Superior temporal gyrus (tissue), 1 donor: ENCODE results near the gene IFNG-AS1.

Source experiments
- DNase-seq: peaks from one replicate; pipeline ENCODE4 v3.0.0-alpha.2; 2016; ENCODE audit errors: extremely low spot score

IFNG-AS1 gene

DNA sequence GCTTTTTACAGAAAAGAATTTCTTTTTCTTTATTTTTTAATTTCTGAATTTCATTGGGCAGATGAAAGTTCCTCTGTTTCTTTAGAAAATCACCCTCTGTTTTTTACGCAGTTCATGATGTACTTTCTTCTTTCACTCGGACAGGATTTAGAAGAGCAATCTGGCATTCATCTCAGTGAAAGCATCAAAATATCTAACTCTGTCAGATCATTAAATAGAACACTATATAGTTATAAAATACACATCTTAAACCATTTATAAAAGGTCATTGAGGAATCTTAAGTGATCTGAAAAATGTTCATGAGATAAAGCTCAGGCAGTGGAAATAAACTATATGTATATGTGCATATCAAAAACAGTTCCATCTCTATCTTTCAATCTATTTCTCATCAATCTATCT lies 3.9 kb downstream of the IFNG-AS1 start:
- no peak for DNase-seq

DNA sequence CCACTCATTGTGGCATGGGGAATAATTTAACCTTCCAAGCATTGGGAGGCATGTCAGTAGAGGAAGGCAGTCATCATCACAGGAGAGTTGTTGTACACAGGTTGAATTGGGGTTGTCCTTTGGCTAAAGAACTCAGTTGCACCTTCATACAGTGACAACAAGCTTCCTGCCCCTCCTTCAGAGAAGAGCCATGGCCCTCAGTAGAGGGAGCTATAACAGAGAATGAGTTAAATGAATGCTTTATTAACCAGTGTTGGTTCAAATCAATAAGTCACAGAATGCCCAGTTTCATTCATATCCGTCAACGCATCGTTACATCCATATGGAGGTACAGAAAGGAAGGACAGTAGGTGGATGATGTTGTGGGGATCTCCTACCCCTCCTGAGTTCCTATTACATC lies 4.8 kb downstream of the IFNG-AS1 start:
- no peak for DNase-seq

DNA sequence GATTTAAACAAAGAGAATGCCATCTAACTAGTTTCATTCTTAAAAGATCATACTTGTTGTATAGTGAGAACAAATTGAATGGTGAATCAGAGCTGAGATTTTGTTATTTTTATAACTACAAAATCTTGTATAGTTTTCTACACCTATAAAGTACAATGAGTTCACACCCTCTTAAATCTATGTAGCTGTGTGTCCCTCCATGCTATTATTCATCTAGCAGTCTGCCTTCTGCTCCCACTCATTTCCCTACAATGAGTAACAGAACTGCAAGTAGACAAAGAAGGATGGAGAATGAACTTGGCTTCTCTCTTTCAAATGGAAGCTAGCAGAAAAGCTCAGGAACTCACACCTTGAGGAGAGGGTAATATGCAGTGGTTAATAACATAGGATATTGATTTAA lies 7.1 kb downstream of the IFNG-AS1 start:
- peak; percentile 33 for DNase-seq

DNA sequence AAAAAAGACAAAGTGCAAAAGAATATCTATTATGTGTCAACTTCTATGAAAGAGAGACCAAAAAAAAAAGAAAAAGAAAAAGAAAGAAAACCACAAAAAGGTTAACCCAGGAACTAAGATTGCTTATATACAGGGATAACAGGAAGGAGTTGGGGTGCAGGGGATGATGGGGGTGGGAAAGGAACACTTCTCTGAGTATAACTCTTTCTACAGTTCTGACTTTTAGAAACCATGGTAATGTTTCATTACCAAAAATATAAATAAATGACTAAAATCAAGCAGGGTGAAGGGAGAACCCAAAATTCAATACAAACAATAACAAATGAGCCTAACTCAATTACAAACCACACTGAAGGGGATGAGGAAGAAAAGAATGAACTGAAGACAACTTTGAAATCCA lies 9.1 kb downstream of the IFNG-AS1 start:
- no peak for DNase-seq

DNA sequence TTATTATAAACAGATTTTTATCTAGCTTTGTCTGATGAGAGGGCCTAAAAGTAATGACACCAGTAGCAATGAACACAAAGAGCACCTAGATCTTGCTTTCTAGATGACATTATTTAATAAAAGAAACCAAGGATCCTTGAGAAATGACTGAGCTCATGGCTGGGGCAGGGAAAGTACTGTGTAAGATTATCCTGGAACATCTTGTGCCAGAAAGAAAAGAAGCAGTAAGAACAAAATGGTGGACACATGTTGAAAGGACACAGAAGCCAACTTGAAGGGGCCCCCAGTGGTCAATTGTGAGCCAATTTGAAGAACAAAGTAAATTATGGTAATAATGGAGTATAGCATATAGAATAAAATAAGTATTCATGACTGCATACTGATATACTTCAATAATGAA lies 10.0 kb downstream of the IFNG-AS1 start:
- DNase-seq, result no peak

DNA sequence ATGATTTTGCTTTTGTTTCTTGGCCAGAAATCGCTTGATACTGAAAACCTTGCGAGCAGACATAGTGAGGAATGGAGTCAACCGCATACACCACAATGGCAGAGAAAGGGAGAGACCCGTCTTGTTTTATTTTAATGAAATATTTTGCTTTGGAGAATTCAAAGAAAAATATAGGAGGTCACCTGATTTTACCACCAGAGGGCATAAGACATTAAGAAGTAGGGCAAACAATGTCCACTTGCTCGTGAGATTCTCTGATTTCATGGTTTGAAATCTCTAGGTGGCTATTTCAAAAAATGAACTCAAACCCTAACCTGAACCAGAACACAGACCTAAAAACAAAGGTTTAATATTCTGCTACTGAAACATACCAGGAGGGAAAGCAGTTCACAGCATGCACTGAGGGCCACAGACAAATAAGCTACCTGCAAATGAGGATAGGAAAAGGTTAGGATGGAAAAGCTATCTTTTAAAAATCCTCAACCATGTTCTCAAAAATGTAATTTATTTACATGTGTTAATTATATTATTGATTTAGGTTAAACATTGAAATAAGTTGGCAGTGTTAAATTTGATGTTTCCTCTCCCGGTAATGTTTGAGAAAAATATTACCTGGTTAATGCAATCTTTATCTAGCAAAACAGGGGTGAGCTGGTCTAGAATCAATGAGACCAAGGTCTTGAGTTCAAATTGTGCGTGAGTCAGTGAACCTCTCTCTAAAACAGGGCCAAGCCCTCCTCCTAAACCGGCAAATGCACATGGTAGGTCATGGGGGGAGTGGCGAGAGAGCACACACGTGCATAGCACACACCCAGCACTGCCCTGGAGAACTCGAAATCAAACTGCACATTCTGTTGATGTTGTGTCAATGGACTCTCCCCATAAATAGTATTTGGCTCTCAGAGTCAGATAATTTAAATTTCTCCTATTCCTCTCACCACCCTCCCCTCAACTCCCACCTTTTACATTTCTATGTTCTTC lies 12.5 kb downstream of the IFNG-AS1 start:
- no peak for DNase-seq

DNA sequence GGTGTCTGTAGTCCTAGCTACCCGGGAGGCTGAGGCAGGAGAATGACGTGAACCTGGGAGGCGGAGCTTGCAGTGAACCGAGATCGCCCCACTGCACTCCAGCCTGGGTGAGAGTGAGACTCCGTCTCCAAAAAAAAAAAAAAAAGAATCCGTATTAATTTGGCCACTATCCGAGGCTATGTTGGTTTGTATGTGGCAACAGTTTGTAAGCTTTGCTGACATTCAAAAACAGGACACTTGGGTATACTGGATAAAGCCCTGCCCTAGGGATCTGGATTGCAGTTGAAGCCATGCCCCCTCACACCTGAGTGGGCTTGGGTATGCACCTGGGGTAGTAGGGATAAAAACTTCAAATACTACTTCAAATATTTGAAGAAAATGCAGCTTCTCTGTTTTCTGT lies 14.5 kb downstream of the IFNG-AS1 start:
- DNase-seq, result no peak

DNA sequence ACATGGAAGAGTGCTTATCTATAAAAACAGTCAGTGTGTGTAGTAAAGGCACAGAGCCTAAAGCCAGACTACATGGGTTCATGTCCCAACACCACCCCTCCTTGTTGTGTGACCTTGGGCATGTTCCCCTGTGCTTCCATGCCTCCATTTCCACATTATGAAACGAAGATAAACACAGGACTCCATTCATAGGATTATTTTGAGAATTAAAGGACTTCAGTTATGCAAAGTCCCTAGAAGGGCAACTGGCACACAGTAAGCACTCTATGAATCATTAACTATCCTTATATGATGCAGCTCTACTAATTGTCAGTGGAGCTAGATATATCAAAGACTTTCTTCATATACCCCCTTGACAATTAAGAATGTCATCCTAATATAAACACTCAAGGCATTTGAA lies 17.8 kb downstream of the IFNG-AS1 start:
- DNase-seq, result no peak

DNA sequence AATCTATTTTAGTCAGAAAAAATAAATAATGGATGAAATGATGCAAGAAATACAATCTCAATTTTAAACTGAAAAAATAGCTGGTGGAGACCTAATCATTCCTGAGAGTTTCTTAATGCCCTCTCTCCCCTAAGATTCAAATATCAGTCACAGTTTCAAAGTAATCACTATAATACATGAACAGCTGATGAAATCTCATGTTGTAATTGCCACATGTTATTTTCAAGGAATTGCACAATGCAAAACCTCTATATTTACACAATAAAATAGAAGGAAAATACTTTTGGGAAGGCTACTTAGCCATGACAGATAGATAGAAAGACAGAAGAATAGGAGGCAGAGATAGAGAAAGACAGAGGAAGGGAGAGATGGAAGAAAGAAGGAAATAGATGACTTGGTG lies 18.2 kb downstream of the IFNG-AS1 start:
- DNase-seq, result no peak

DNA sequence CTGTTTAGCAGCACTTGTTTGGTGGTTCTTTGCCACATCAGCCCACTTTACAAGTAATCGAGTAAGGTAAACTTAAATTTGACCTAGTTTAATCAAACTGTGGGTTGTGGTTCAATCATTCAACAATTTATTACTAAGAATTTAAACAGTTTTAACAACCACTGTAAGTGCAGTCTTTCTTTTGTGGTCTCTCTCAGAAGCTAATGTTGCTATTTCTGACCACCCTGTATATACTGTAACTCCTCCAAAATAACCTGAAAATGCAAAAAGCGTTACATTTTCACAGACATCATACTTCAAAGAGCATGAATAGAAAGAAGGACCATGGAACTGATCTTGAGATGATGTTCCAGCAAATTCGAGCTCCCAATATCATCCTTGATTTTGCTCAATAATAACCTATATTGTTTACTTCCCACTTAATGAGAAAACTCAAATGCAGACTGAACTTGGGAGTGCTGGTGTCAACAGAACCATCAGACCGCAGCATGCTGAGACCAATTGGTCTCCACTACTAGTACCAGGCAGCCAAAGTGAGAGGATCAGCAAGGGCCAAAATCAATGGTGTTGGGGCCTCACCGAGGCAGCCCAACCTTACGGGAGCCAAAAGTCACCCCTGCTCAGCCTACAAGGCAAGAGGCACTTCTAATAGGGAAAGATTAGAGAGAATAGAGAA lies 22.1 kb downstream of the IFNG-AS1 start:
- no peak for DNase-seq

DNA sequence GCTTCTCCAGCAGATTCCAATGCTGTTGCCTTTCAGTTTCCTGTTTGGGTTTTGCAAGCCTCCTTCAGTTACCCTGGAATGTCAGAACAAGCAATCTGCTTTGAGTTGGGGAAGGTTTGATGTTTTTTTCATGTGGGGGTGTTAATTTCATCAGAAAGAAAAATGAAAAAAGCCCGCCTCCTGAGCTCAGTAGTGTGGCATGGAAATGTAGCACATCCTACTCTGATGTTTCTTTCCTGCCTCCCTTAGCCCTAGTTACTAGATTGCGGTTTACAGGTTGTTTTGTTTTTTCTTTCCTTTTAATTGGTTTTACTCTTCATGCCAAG lies 22.6 kb downstream of the IFNG-AS1 start:
- no peak for DNase-seq

DNA sequence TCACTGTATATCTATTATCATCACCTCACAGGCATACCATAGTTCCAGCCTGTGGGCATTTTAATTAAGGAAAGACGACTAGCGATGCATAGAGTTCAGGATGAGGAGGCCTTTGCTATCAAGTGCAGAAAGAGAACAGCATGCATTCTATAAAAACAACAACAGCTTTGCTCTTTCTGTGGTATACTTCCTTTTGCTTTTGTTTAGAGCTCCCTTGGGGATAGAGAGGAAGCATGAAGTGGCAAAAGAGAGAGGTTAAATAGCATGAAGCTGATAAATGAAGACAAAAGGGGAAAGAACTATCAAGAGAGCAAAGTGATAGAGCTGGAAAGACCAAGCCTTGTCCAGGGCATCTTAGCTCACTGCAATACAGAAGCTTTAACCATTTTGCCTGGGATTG lies 23.5 kb downstream of the IFNG-AS1 start:
- DNase-seq, result no peak

DNA sequence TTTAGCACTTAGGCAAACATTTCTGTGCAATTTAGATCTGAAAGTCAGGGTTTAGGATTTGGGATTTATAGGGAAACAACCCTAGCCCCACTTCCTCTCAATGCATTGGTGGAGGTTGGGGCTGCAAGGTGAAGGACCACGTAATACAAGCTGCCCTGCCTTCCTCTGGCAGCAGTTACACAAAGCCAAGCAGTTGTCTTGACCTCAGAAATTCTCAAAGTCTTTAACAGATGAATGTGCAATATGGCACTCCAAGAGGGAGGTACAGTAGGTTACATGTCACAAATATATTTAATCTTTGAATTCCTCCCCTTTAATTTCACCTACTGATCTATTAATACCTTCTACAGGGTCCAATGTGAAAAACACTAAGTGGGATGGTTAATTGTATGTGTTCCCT lies 23.9 kb downstream of the IFNG-AS1 start:
- DNase-seq, result no peak

DNA sequence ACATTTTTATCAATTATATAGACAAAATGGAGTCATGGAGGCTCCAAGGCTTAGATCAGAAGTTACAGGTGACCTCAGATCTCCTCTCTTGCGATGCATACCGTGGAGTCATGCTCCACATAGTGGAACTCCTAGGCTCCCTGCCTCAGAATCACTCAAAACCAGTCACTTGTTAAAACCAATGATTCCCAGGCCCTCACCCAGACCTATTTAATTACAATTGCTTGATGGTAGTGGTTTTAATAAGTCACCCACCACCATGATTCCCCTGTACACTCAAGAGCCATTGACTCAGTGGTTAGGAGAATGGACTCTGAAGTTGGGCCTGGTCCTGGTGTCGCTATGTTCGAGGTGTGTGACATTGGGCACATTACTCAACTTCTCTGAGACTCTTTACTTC lies 26.9 kb downstream of the IFNG-AS1 start:
- DNase-seq, result no peak

DNA sequence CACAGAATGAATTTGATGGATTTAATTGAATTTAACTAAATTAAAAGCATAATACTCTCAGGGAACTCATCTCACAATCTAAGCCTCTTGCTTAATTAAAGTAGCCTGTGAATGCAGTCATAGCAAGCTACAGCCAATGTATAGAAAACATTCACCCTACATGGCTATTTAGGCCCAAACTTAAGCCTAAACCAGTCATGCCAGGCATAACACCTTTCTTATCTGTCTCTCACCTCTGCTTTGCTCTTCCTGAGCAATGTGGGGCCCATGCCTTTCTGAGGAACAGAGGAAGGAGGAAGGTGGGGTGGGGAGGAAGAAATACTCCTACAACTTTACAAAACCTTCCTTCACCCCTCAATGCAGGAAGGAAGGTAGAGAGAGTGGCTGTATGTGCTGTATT lies 29.1 kb downstream of the IFNG-AS1 start:
- DNase-seq, result no peak

DNA sequence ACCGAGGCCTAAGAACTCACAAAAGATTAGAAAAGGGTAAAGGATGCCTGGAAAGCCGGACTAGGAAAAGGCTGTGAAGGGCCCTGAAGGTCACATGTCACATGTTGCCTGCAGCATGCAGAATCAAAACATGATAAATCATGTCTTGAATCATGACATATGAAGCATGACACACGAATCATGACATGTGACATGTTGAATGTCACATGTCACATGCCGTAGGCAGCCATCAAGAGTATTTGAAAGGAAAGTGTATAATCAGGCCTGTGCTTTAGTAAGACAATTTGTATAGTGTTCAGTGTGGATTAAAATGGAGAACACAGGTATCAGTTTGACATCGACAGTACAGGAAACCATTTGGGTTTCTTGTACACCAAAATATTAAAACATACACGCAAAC lies 30.8 kb downstream of the IFNG-AS1 start:
- DNase-seq, result no peak

DNA sequence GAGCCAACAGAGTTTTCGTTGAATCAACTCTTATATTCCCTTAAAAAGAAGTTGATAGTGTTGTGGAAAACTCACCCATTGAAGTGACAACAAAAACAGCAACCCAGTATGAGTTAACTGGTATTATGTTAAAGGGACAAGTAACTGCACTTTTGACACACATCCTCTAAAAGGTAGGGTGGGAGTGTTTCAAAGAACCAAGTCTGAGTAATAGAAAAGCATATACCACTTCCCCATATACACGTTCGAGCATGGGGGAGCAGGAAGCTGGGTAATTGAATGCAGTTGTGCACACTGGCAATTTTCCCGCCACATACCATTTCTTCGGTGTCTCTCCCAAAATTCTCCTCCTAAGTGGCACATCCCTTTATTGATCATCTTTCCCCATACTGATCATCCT lies 31.5 kb downstream of the IFNG-AS1 start:
- DNase-seq, result no peak

DNA sequence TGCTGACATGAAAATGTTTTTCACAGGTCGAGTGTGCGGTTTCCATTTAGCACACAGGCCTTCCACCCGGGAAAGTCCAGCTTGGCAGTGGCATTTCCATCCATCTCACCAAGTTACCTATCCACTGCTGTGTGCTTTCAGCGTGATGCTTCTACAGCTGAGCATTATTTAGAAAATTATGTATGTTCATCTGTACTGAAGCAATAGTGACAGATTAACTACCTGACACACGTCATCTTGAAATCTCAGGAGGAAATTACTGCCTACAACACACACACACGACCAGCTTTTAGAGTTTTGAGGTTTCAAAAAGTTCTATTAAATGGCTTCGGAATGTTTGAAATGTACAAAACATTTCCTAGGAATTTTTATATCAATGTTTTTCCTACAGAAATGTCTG lies 39.4 kb downstream of the IFNG-AS1 start:
- DNase-seq, result no peak

DNA sequence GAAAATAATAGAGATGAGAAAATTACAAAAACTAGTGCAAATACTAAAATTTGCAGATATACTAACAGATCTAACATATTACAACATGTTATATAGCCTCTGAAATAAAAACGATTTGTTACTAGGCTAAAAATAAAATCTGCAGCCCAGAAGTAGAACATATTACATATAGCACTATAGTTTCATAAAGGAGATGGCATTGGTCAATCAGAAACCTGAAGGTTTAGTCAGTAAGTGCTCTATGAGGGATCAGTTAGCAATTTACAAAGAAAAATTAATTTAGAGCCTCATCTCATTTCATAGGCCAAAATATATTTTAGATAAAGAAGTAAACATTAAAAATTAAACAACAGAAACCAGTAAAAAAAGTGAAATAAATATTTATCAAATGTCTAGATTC lies 41.0 kb downstream of the IFNG-AS1 start:
- no peak for DNase-seq

DNA sequence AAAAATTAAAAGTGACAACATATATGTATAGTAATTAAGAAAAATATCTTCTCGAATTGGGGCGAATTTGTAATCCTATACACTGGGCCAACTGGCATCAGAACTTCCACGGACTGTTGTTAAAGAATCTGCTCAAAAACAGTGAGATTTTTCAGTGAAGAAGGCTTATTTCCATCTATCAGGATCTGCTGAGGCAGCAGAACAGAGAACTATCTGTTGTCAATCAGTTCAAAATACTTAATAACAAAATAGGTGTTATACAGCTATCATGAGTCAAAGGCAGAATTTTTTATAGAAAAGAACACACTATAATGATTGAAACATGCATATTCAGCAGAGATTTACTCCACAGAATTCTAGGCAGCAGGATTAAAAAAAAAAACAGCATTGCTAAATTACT lies 41.9 kb downstream of the IFNG-AS1 start:
- DNase-seq, result no peak

DNA sequence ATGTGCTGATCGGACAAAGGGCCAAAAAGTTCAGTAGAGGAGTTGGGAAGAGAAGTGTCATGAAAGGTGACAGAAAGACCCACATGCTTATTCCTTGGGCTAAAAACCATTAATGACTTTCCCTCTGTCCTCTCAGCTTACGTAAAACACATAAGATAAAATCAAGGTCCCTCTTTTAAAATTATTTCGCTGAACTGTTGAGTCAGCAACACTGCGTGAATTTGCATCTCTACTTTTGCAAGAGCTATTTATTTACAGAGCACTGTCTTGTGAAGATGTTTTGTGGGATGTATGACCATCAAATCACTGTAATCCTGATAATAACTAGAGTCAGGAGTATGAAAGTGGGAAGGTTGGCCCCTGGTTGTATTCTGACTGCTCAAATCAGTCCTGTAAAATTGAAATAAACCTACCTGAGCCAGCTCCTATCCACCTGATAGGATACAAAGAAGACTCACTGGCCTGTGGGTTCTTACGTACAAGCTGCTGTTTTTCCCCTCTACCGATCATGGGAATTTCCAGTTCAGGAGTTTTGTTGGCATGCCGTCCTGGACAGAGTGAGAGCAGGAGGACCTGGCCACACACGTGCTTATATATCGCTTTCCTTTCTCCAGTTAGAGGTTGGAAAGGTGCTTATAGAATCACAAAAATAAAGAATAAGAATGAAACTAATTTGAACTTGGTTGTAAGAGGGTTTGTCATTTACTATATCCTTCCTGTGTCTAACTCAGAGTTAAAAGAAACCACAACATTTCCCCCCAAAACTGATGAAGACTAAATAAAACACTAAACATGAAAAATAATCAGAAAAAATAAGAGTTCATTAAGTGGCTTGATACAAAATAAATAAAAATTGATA lies 42.9 kb downstream of the IFNG-AS1 start:
- DNase-seq, result no peak

DNA sequence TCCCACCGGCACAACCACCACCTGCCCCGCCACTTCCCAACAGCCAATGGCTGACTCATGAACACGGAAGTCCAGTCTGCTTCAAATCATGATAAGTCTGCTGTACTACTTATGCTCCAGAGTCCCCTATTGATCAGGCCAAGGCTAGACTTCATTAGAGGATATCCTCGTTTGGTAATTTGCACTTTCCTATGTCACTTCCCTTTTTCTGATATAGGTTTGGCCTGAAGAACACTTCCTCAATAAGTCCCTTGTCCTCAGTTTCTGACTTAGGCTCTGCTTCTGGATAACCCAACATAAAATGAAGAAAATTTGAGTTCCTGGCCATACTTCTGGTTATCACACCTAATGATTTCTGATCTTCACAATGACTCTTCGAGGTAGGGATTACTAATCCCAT lies 45.3 kb downstream of the IFNG-AS1 start:
- DNase-seq, result no peak
